G401.6 (cell line): ENCODE measurements around the gene GGCX.
A peak's percentile ranks its signal among the peaks of the same experiment; 100 is the strongest.
"Not testable (repeated sequence)": the region's sequence is repeated elsewhere in the genome, so short reads cannot be mapped to it uniquely, and the experiment has no call there.

ENCODE experiments used
- FAIRE-seq: peaks from 2 replicates; lab custom pipeline; 2012; peaks lifted over from hg19 to GRCh38; lab: Jason Lieb, UNC

The GGCX gene

DNA sequence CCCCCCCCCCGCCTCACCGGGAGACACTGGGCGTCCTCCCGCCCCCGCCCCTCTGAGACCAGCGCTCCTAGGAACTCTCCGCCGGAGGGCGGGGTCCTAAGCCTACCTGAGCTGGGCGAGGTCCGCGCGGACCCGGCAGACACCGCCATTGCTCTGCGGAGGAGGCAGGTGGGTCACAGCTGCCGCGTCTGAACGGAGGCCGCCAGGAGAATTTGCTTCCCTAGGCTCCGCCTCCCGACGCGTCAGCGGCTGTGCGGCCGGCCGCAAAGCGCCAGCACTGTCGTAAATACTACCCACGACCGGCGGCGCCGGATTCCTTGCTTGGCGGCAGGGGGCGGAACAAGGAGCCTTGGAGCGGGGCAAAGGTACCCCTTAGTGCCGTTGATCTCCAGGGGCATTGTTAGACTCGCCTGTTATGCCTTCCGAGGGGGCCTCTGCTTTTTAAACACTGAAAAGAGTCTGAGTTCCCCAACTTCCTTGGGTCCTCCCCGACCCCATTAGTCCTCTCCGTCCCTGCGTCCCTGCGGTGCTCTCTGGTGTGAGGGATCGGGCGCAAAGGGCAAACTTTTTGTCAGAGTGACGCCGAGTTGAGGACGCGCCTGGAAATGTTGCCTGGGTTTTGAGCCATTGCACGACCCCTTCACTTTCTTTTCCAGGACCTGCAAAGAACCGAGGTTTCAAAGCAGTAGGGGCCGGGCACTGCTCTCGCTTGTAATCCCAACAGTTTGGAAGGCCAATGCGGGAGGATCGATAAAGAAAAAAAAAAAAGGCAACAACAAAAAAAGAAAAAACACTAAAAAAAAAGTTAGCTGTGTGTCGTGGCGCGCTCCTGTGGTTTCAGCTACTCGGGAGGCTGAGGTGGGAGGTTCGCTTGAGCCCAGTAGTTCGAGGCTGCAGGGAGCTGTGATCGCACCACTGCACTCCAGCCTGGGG is at the start of gene GGCX:
GGCX (minus strand) TSS at position 214 of the 933 bp plus-strand sequence; CDS start at position 149, 65 bp downstream.
- peak; percentile 90 for FAIRE-seq

DNA sequence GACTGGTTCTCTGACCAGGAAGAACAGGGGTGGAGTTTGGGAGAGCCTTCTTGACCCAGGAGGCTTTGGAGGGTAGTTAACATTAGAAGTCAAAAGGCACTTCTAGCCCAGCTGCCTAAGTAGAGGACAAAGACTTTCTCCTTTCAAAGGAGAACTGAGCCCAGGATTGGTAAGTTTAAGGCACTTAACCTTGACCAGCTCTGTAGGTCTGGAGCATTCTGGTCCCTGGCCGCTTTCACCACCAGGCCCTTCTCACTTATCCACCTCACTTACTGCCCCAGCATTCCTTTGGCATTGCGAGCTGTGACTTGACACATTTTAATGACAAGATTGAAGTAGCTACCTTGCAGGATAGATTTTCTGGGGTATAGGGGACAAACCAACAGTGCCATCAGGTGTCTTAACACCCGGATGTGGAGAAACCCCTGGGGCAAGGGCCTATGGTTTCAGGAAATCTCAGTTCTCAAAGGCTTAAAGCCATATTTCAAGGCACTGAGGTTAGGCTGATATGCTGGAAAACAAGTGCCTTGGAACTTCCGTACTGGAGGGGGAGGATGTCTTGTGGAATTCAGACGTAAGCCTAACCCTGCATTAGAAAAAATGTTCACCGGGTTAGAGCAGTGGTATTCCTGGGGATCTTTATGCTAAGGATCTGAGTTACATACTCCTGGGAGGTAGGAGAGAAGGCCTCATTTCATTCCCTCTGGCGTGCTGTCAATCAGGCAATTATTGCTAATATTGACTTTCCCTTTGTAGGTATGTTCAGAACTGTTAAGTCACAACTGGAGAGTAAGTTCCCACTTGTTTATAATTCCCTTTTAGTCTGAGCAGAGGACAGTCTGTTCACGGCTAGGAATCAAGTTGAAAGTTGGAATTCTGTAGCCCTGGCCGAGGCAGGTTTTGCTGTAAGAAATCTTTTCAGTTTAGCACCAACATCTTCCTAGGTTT is 46.2 kb upstream of the GGCX start:
- no peak for FAIRE-seq

DNA sequence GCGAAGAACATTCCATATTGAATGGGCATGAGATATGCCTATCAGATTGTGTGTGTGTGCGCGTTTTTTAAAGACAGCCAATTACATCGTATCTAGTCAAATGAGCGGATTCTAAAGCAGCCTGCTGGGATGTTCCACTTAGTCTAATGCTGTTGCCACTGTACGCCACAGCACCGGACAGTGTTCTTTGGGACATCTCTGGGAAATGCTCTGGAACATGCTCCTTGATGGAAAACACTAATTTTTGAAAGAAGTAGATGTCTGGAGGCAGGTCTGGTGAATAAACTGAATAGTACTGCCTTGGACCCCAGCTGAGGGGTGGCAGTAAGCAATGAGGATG is 44.8 kb upstream of the GGCX start:
- no peak for FAIRE-seq

DNA sequence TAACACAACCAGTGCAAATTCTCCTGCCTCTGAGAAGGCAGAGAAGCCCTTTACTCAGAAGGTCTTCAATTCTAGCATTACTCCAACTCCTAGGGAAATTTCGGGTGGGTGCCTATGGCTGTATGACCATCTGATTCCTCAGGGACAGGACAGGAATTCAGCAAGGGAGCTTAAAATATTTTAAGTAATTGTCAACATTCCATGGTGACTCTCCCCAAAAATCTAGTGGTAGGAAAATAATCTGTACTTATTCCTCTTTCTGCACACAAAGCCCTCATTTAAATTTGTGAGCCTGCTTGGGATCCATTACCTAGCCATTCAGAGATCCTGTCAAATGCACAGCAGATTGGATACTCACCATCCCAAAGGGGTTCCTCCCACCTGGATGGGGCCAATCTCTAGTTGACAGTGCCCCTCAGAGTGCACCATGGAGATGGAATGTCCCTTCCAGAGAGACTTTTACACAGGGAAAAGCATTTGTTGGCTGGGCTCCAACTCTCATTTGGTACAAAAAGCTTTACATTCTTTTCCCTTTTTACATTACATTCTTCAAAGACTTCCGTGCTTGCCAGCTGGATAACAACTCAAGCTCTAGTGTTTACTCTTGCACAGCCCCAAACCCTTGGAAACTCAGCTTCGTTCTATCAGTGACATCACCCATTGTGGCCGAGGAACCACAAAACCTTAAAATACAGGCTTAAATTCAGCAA is 44.3 kb upstream of the GGCX start:
- no peak for FAIRE-seq

DNA sequence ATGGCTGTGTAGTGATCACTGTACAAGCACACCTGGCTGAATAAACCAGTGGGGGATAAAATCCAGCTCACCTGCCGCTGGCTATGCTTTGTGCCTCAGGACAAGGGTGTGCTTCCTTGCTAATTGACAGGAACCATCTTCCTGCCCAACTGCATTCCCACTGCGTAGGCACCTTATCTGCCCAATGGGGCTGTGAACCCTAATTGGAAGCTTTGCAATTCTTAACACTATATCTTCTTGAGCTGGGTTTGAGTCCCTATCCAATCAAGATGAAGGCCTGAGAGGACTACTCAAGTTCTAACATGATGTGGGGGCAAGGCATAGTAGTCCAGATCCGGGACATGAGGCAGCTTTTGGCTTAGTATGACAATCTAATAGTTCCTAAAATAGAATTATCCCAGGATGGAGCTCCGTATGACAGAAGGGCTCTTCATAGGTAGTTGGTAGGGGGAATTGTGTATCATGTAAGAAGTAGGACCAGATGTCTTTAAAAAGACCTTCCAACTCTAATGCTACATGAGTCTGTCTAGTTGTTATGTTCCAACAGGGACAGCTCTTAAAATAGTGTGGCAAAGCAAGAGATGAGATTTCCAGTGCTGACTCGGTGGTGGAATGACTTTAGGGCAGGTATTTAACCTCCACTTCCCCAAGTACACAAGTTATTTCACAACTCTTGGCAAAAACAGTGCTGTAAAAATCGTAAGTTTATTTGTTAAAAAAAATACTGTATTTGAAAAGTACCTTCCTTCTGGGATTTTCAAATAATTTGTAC is 43.5 kb upstream of the GGCX start:
- FAIRE-seq, result no peak

GRCh38 chr2:85604133-85604444 is 42.8 kb upstream of the GGCX start:
- FAIRE-seq, result not testable (repeated sequence)

- no peak for FAIRE-seq
Measured at GRCh38 chr2:85602476-85603234, 41.4 kb upstream of the GGCX start, which contains the start of gene TMEM150A. Gene TMEM150A, minus strand, starts transcription at chr2:85602698. Its CDS starts 750 bp downstream, at chr2:85601948.

DNA sequence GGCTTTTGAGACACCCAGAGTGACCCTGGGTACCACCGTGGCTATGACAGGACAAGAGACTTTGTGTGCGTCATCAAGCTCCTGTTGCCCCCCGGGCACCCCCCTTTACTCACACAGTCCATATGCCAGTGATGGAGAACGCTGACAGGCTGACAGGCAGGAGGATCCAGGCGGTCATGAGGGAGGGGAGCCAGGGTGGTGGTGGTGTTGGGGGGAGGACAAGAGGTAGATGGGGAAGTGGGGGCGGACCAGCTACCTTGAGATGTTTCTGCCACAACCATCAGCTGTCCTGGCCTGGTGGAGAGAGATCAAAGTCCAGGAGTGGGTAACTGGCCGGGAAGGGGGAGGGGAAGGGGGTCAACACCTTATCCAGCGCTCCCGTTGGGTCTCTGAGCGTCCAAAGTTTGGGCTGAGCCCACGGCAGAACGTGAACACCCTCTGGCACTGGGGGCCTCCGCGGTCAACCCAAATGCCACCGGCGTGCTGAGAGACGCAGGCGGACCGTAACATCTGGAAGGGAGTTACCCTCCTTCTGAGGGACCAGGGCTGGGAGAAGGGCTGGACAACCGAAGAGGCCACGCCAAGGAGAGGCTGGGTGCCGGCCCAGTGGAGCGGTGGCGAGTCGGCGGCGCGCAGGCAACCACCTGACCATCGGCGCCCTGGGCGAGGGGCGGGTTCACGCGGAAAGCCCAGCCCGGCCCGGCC is 40.6 kb upstream of the GGCX start:
- FAIRE-seq, result no peak

DNA sequence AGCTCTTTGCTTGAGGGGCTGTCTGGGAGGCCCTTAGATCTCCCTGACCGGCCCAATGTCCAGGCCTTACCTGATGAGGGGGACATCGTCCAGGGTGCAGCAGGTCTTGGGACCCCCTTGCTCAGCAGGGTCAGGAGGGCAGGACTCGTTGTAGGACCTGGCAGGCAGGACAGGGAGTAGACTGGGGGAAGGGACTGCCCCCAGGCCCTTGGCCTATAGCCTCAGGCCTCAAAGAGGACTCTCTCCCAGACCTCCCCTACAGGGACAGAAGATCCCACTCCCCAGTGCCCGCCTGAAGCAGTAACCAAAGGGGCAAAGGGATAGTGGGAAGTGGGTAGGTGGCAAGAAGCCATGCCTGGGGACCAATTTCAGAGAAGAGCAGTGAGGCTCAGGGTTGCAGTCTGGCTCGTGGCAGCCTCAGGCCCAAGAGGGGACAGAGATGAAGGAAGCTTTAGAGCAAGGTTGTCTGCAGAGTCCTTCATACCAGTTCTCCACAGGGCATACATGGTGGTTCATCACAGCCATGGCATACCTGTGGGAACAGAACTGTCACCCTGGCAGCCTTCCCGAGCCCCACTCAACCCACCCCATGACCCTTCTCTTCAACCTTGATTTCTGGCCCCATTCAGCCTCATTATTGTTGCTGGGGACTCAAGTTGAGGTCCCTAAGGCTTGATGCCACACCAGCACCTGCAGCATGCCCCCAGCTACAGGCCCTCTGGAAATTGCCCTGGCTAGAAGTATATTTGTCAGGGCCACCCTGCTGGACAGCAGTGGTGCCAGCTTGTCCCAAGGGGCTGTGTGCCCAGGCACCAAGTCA is 39.9 kb upstream of the GGCX start:
- no peak for FAIRE-seq

GRCh38 chr2:85600235-85600575 is 38.9 kb upstream of the GGCX start:
- FAIRE-seq, result no peak

DNA sequence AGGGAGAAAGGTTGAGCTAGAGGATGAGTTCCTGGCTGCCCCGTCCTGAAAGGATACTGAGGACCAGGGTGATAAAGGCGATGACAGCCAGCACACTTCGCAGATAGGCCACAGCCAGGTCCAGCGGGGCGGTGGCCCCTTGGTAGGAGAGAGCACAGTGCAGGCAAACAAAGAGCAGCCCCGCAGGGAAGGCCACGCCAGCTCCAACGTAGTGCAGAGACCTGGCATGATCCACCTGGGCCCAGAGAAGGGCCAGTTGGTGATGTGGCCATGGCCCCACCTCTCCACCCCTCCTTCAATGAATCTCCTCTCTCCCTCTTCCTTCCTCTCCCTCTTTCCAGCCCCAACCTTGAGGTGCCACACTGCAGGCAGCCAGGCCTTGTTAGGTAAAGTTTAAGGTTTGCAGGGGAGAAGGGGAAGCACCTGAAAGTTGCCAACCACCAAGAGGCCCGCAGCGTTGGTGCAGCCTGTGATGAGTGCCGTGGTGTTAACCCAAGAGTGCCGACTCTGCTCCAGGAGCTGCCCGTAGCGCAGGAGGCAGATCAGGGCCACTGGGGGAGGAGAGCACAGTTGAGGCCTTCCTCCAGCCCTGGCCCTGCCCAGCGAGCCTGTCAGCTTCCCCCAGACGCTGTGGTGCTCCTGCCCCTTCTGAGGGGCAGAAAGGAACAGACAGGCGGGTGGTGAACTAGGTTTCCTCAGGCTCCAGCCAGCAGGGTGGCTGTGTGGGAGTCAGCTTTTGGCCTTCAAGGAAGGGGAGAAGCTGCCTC is 38.4 kb upstream of the GGCX start:
- no peak for FAIRE-seq

GRCh38 chr2:85598594-85599340 is 37.5 kb upstream of the GGCX start:
- no peak for FAIRE-seq

DNA sequence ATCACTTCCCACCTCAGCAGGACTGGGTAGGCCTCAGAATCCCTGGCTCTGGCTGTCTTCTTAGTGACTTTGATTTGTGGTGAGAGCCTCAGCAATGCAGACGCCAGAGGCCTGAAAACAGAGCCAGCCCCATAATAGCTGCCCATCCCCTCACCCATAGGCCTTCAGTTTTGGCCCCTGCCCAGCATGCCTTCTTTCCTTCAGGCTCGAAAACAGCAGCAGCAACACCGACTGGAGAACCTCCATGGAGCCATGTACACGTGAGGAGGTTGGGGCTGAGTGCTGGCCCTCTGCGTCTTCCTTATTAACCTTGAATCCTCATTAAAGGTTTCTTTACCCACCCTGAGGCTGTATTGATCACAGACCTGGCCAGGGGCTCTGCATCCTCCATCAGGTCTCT is 35.9 kb upstream of the GGCX start:
- FAIRE-seq, result no peak

DNA sequence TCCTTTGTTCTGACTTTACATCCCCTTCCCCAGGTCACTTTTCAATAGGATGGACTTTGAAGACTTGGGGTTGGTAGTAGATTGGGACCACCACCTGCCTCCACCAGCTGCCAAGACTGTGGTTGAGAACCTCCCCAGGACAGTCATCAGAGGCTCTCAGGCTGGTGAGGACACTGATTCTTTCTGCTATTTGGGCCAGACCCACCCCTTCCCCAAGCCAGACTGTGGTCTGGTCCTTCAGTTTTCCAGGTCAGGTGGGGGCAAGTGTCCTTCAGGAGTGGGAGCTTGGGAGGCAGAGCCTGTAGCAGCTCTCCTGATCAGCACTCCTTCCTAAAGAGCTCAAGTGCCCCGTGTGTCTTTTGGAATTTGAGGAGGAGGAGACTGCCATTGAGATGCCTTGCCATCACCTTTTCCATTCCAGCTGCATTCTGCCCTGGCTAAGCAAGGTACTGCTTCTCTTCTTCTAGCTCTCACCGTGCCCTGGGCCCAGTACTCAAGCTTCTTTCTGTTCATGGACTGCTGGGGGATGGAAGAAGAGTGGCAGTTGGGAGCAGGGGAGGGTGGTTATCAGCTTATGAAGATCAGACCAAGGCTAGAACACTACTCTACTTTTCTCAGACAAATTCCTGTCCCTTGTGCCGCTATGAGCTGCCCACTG is 35.3 kb upstream of the GGCX start:
- FAIRE-seq, result no peak

- FAIRE-seq, result no peak
Measured at GRCh38 chr2:85596026-85596333, 34.7 kb upstream of the GGCX start.

DNA sequence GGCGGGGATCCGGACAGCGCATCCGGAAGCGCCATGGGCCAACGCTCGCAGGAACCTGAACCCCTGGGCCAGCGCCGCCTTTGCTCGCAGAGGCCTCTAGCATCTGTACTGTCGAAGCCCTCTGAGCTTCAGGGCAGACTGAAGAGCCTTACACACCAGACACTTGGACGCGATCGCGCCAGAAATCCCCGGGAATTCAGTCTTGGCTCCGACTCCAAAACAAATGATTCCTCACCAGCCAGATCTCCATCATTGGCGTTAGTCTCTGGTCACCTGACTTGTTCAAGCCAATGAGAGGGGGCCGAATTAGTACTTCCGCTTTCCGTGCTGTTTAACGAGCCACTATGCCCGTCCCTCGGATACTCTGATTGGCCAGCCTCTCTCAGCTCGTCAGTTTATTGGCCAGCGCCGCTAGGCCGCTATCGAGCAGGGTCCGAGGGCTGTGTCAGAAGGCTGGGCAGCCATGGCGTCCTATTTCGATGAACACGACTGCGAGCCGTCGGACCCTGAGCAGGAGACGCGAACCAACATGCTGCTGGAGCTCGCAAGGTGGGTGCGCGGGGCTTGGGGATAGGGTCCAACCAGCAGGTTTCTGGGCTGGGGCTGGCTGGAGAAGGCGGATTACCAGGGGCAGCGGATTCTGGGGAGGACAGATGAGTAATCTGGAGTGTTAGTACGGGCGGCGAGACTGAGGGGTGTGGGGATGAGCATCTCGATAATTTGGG is 34.2 kb upstream of the GGCX start, which contains the start of gene RNF181:
RNF181 (plus strand) TSS at position 445 of the 725 bp plus-strand sequence; CDS start at position 464, 19 bp downstream.
- FAIRE-seq, result peak; percentile 99
